ENCODE measurements around the gene CNTNAP2. TPM values are rescaled to one million over a fixed set of nuclear protein-coding genes. Genes with fewer than 3 reads are reported as not detected.

The CNTNAP2 gene
- total RNA-seq, 1 donor from 2014 or later, result 0.59 TPM

DNA sequence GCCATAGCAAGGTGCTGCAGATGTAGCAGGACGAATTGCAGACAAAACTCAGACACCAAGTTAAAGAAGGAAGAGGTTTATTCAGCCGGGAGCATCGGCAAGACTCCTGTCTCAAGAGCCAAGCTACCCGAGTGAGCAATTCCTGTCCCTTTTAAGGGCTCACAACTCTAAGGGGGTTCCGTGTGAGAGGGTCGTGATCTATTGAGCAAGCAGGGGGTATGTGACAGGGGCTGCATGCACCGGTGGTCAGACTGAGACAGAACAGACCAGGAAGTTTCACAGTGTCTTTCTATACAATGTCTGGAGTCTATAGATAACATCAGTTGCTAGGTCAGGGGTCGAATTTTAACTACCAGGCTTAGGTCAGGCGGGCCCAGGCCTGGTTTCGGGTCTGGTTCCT is 2252.0 kb downstream of the CNTNAP2 start:
- Histone ChIP-seq H3K27ac (no peak overlapping the region), H3K27me3 (ENCODE audit: low read depth) (no peaks in the 10 kb centered on the region), H3K4me1 (no peaks in the 10 kb centered on the region), H3K9me3 (no peaks in the 10 kb centered on the region), H3K4me3 (no peak overlapping the region), H3K36me3 (no peaks in the 10 kb centered on the region)
- intact Hi-C loops (cut with DNase I), result no loop called here
- TF ChIP-seq, protein P1, sequence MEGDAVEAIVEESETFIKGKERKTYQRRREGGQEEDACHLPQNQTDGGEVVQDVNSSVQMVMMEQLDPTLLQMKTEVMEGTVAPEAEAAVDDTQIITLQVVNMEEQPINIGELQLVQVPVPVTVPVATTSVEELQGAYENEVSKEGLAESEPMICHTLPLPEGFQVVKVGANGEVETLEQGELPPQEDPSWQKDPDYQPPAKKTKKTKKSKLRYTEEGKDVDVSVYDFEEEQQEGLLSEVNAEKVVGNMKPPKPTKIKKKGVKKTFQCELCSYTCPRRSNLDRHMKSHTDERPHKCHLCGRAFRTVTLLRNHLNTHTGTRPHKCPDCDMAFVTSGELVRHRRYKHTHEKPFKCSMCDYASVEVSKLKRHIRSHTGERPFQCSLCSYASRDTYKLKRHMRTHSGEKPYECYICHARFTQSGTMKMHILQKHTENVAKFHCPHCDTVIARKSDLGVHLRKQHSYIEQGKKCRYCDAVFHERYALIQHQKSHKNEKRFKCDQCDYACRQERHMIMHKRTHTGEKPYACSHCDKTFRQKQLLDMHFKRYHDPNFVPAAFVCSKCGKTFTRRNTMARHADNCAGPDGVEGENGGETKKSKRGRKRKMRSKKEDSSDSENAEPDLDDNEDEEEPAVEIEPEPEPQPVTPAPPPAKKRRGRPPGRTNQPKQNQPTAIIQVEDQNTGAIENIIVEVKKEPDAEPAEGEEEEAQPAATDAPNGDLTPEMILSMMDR (IDR thresholded peaks at IDR 0.05), result no peak
- no peak for DNase-seq
- no peak for ATAC-seq

DNA sequence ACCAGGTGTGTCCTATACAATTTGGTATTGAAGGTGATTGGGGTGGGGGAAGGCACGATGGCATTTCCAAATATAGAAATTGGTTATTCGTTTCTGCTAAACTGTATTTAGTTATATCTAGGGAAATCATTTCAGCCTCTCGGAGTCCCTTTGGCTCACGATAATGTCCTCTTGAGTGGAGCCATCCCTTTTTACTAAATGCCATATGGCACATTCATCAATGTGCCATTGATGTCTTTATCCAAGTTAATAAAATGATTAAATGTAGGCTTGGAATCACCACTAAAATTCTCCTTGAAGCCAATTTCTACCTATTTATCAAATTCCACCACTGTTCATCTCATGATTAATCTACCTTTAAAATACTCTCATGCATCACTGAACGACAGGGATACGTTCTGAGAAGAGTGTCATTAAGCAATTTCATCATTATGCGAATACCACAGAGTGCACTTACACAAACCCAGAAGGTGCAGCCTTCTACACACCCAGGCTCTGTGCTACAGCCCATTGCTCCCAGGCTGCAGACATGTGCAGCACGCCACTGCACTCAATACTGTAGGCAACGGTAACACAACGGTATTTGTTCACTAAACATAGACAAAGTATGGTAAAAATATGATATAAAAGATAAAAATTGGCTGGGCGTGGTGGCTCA is 2254.8 kb downstream of the CNTNAP2 start:
- no peaks in the 10 kb centered on the region for H3K27me3 ChIP-seq (ENCODE audit: low read depth)
- ATAC-seq (no peak), DNase-seq (no peak)
- no peaks in the 10 kb centered on the region for H3K9me3 ChIP-seq
- H3K27ac ChIP-seq, result no peak overlapping the region
- no peaks in the 10 kb centered on the region for H3K36me3 ChIP-seq
- intact Hi-C loops (cut with DNase I), result no loop called here
- no peaks in the 10 kb centered on the region for H3K4me1 ChIP-seq
- H3K4me3 ChIP-seq, result no peak overlapping the region
- TF ChIP-seq, protein P1 (IDR thresholded peaks at IDR 0.05), result no peak

DNA sequence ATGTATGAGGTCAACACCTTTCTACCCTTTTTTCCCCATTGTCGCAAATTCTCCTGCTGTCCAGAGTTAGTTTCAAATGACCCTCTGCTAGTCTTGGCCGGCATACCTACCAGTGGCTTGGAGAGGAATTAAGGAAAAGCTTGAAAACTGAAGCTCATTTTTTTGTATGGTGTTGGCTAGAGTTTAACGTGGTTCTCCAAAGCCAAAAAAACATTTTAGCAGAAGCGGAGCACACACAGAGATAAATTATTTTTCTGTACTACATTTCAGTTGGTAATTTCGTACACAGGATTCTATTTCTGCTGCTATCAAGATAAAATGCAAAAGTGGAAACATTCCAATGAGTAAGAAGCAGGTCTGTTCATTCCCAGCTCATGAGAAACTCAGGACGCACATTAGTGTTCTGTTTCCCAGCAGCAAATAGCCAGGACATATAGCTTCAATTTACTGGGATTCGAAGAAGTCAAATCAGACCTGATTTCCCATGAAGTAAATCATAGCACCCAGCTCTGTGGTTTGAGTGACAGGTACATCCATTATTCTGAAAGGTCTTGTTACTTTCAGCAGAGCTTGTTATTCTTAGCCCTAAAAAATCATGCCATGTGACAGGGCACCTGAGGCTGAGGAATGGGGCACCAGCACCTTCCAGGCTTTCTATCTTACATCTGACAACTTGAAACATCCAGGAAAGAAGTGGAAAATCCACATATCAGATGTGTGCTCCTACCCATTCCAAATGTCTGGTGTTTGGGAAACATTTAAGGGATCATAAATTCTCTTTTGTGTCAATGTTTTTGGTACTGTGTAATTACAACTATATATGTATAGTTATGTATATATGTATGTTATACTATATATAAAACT is 2258.0 kb downstream of the CNTNAP2 start:
- no peak for ATAC-seq

DNA sequence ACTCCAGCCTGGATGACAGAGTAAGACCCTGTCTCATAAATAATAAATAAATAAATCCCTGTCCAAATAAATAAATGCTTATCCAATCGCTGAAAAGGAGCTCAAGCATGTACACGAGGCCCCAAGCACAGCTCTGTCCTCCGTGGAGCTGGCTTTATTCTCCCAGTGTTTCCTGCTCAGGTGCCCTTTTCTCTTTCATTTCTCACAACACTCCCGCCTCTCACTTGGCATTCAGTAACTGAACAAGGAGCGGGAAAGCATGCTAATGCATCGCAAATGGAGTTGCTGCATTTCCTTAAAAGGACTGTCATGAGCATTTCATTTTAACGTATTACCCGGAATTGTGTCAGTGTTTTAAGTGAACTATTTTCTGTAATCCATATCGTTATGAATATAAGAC is 2263.1 kb downstream of the CNTNAP2 start:
- ATAC-seq, result no peak
- DNase-seq, result no peak
- Histone ChIP-seq H3K4me1 (no peaks in the 10 kb centered on the region), H3K27ac (no peak overlapping the region), H3K9me3 (no peaks in the 10 kb centered on the region), H3K27me3 (ENCODE audit: low read depth) (no peaks in the 10 kb centered on the region), H3K4me3 (no peak overlapping the region), H3K36me3 (no peaks in the 10 kb centered on the region)
- intact Hi-C loops (cut with DNase I), result no loop called here
- TF ChIP-seq, protein P1 (IDR thresholded peaks at IDR 0.05), result no peak

More for the DNA sequence above, 2258.0 kb downstream of the CNTNAP2 start:
- Histone ChIP-seq H3K4me3 (no peak overlapping the region), H3K27me3 (ENCODE audit: low read depth) (no peaks in the 10 kb centered on the region), H3K9me3 (no peaks in the 10 kb centered on the region), H3K36me3 (no peaks in the 10 kb centered on the region), H3K4me1 (no peaks in the 10 kb centered on the region), H3K27ac (no peak overlapping the region)
- TF ChIP-seq, protein P1 (IDR thresholded peaks at IDR 0.05), result no peak
- intact Hi-C loops (cut with DNase I), result no loop called here
- no peak for DNase-seq

DNA sequence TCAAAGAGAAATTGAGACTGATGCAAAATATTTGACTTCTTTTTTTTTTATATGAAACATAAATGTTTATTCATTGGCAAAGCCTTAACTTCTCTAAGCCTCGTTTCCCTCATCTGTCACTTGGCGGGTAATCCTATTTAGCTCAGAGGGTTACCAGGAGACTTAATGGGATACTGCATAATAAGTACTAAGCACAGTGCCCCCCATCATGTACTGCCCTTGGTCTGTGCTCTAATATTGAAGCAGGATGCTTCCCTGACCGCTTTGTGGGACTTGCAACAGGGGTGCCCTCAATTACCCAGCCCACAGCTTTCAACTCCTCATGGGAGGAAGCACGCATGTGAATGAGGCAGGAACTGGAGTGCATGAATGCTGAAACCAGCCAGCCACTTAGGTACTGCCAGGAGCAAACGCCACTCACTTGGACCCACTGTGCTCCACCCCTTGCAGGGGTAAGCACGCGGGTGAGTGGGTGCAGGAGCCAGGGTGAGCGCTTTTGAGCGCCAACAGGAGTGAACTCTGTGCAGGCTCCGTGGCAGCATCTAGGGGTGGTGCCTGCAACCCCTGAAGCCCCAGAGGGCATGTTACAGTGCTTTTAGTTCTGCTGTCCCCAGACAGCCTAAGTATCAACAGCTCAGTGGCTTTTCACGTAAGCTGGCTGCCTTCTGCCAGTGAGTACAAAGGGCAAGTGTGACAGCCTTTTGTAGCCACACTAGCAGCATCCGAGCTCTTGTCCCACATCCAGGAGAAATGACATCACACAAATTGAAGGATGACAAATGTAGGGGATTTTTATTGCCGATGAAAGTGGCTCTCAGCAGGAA is 2264.2 kb downstream of the CNTNAP2 start:
- H3K4me1 ChIP-seq, result no peaks in the 10 kb centered on the region
- TF ChIP-seq, protein P1 (IDR thresholded peaks at IDR 0.05), result no peak
- H3K27me3 ChIP-seq (ENCODE audit: low read depth), result no peaks in the 10 kb centered on the region
- H3K36me3 ChIP-seq, result no peaks in the 10 kb centered on the region
- ATAC-seq (no peak), DNase-seq (no peak)
- intact Hi-C loops (cut with DNase I), result no loop called here
- H3K9me3 ChIP-seq, result no peaks in the 10 kb centered on the region
- H3K27ac ChIP-seq, result no peak overlapping the region
- no peak overlapping the region for H3K4me3 ChIP-seq

All from lower lobe of right lung (tissue), 2 donors.